ENCODE measurements around the gene STARD7. TPM values are rescaled to one million over a fixed set of nuclear protein-coding genes. Genes with fewer than 3 reads are reported as not detected.

The STARD7 gene
- total RNA-seq, 1 donor from 2014 or later = 148 TPM

DNA sequence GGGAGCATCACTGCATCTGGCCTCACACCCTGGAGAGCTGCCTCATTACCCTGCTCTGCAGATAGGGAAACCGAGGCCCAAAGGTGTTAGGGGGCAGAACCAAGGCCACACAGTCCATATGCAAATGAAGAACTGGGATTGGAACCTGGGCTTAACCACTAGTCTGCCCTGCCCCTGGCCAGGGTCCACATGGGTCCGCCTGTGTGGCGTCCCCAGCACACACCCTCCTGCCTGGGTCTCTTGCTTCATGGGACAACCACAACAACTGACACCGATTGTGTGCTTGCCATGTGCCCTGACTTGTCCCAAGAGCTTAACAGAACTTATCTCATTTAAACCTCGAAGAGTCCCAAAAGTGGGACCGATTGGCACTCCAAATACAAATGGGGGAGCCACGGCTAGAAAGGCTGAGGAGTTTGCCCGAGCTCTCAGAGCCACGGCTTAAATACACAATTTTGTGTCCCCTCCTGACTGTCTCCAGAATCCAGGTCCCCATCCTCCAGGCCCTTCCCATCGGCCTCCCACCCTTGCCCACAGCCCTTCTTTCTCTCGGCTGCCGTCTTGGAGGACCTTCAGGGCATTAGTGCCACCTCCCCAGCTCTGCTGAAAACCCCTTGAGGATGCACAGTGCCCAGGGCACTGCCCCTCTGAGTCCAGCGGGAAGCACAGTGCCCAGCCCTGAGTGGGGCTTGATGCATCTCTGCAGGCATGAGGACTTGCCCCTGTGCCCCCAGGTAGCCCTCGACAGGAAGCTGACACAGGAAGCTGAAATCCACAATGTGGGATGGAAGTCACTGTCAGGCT is 57.6 kb downstream of the STARD7 start:
- intact Hi-C loops (cut with micrococcal nuclease) = no loop called here

DNA sequence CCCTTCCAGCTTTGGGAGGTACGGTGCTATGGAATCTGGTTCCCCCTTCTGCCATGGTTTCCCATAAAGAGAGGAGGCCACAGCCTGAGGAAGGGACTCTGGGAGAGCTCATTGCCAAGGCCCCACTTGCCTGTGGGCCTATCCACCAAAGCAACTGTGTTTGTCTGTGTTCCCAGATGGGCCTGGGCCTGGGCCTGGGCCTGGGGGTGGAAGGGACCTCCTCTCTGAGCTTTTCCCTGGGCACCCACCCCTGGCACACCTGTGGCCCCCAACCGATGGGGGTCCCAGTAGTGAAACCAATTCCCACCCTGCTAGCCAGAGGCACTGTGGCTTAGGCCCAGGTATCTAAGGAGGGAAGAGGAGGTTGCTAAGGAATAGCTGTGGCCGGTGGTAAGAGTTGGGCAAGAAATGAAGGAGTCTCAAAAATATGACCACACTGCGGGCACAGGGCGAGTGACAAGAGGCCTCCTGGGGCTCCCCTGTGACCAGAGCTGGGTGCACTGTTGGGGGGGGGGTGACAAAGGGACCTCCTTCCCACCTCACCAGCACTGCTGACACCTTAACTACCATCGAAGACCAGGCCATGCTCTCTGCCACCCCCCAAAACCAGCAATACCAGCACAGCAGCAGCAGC is 58.5 kb downstream of the STARD7 start:
- intact Hi-C loops (cut with micrococcal nuclease) = no loop called here

DNA sequence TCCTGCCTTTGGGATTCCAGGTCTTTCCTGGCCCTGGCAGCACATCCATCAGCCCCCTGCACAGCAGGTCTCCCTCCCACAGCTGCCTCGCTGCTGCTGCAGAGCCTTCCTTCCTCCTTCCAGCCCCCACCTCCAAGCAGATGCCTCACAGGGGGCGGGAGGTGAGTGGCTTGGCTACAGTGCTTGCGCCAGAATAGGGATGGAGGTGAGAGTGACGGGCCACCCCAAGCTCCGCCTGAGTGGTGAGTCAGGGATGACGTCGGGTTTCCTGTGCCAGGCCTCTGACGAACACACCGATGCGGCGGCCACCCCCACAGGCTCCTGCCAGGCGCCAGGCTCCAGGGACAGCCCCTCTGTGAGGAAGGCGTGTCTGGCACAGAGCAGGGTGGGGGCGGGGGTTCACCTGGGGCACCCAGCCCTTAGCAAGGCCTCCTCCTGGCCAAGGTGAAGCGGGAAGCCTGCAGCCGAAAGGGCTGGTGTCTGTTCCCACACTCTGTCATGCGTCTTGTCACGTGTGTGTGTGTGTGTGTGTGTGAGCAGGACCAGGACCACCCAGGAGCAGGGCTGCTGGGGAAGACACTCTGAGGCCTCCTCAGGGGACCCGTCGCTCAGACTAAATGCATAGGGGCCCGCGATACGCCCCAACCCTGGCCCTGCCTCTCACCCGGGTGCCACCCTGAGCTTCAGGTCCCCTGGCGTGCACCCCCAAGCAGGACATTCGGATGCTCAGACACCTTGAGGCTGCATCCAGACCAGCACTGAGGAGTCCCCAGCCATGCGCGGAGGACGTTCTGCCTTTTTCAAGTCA is 60.0 kb downstream of the STARD7 start:
- intact Hi-C loops (cut with micrococcal nuclease) = loop anchor here (1.0 to 10.0 kb wide), 4 partner anchors 8 to 339 kb away; partner anchors contain the start of gene ITPRIPL1

DNA sequence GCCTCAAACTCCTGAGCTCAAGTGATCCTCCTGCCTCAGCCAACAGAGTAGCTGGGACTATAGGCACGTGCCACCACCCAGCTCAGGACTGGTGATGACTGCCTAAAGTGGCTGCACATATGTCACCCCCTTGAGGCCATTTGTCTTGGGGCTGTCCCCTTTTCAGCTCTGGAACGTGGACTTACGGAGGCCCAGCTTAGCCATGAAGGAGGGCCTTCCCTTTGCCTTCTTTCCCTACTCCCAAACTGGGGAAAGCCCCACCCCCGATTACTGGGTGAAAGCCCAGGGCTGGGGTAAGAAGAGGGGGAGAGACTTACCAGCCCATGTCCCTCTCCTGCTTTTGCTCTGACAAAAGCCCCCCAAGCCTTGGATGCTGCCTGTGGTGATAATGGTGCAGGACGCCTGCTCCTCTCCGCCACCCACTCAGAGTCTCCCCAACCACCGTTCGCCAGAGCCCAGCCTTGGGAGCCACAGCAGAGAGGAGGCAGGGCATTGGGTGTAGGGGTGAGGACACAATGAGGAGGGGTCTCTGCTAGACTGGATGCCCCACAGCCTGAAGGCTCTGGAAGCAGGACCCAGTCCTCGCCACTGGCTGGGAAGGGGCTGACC is 60.9 kb downstream of the STARD7 start:
- intact Hi-C loops (cut with micrococcal nuclease) = loop anchor here (1.0 to 10.0 kb wide), 4 partner anchors 9 to 340 kb away; partner anchors contain the start of gene ITPRIPL1

DNA sequence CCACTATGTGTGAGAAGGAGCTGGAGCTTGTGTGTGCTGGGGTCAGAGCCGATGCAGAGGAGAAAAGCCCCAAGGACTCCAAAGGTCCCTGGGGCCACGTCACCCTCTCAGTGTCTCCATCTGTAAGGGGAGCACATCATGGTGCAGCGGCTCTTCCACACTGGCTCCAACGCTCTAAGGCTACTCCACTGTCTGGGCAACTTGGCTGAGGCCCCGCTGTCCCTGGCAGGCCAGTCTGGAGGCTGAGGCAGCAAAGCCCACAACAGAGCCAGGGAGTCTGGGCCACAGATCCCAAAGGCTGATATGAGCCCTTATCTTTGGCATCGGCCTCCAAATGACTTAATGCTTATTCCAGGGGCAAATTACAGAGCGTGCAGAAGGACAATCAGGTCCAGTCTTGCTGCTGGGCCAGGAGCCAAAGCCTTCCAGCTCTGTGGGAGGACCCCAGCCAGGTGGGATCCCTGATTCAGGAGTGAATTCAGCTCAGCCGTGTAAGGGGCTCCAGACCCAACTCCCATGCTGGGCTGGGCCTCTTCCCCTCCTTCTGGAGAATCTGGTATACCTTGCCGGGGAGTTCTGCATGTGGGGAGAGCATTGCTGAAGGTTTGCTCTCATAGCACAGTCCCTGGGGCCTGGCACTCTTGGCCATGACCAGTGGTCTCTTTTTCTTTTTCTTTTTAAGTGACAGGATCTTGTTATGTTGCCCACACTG is 61.6 kb downstream of the STARD7 start:
- intact Hi-C loops (cut with micrococcal nuclease) = loop anchor here (1.0 to 10.0 kb wide), 4 partner anchors 30 to 340 kb away; partner anchors contain the start of gene ITPRIPL1

DNA sequence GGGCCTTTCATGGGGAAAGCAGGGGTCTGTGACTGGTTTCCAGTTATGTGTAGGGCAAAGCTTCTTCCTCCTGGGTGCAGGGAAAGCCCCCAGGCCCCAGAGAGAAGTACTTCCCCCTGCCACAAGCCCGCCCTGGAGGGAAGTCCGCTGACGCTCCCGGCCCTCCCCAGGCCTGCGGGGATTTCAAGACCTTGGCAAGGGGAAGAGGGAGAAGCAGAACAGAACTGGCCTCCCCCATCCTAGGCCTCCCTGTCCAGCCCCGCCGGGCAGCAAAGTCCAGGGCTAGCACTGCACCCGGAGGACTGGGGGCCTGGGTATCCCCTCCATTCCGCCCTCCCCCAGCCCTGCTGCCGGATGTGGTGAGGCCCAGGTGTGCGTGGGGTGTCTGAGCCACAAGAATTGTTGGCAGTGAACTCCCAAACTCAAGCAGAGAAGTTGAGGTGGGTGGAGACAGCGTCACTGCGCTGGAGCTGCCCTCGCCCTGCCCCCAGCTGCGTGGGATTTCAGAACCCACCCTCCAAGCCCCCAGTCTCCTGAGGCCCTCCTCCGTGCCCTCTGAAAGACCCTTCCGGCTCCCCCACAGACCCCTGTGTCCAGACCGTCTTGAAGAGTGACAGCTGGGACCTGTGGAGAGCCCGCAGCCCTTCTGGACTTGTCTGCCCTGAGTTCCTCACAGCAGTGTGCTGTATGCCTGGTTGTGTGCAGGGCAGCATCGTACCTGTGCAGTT is 62.3 kb downstream of the STARD7 start:
- intact Hi-C loops (cut with micrococcal nuclease) = loop anchor here (1.0 to 10.0 kb wide), 4 partner anchors 29 to 341 kb away; partner anchors contain the start of gene ITPRIPL1

DNA sequence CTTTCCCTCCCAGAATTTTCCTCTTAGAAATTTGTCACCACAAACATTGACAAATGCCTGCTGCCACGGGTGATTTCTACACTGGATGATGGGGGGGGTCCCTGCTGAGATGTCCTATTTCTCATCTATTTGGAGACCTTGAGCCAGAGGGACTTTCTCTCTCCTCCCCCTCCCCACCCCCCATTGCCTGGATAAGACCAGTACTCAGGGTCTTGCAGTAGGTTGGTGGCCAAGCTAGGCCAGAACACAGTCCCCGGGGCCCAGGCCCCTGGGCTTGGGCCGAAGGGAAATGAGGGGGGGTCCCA is 62.8 kb downstream of the STARD7 start:
- intact Hi-C loops (cut with micrococcal nuclease) = loop anchor here (1.0 to 10.0 kb wide), 8 partner anchors 19 to 392 kb away; partner anchors contain the start of genes CIAO1, ITPRIPL1 and STARD7

DNA sequence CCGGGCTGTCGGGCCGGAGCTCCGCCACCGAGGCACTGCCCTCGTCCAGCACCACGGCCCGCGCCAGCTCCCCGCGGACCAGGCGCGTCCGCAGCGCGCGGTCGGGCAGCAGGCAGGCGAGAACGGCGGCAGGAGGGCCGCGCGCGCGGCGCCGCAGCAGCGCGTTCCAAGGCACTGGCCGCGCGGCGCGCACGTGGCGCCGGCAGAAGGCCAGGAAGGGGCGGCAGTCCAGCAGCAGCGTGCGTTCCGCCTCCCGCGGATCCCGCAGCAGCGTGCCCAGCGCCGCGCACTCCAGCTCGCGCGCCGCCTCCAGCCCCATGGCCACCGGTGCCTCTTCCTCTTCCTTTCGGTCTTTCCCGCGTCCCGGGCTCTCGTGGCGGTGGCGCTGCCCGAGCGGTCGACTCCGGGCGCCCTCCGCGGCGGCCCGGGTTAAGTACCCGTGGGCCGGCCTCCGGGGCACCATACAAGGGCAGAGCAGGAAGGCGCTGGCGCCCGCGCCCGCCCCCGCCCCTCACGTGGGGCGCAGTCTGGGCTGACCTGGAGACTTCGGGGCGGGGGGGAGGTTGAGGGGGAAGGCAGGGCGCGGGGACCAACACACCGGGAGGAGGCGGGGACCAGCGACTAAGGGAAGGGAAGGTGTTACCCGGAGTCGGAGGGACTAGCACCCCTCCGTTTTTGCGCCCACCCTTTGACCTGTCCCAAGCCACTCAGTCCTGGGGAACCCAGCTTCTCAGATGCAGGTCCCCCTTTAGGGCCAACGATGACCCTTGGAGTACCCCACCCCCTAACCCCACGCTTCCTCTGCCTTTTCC is 63.4 kb downstream of the STARD7 start, which contains the start of gene DUSP2:
DUSP2 (minus strand) TSS at position 405 of the 812 bp plus-strand sequence; CDS start at position 319, 86 bp downstream.
- intact Hi-C loops (cut with micrococcal nuclease) = loop anchor here (1.0 to 10.0 kb wide), 7 partner anchors 19 to 392 kb away; partner anchors contain the start of genes CIAO1, ITPRIPL1 and STARD7

DNA sequence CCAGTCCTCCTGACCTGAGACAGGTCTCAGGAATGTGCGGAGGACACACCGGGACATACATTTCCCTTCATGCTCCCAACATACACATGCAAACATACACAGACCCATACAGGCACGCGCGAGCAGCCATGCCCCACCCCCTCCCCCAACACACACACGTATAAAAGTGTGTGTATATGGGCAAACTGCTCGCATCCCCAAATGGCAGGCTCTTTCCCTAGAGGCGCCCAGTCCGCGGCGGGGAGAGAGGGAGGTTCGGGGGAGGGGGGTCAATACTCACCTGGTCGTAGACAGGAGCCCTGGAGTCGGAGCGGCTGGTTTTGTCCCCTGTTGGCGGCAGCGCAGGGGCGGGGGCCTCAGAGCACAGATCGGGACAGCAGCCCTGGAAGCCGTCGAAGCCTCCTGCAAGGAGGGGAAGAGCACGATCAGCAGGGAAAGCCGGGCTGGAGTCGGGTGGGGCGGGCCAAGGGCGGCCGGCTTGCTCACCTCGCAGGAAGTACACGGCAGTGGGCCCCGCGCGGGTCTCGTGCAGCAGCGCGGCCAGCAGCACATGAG is 64.1 kb downstream of the STARD7 start:
- intact Hi-C loops (cut with micrococcal nuclease) = loop anchor here (1.0 to 10.0 kb wide), 7 partner anchors 20 to 393 kb away; partner anchors contain the start of genes CIAO1, ITPRIPL1 and STARD7

DNA sequence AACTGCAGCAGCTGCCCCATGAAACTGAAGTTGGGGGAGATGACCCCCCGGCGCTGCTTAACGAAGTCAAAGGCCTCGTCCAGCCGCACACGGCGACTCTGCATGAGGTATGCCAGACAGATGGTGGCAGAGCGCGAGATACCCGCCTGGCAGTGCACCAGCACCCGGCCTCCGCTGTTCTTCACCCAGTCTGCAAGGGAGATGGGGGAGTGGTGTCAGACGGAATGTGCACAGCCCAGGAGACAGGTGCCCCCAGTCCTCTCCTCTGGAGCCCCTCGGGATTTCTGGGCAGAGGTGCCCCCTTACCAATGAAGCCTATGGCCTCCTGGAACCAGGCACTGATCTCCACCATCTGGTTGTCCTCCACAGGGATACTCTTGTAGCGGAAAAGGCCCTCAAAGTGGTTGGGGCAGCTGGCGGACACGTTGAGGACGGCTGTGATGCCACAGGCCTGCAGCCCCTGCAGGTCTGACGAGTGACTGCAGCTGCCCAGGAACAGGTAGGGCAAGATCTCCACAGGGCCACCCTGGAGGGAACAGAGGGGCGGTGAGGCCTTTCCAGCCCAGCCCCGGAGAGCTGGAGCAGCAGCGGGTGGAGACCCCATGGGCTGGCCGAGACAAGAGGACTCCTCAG is 64.7 kb downstream of the STARD7 start:
- intact Hi-C loops (cut with micrococcal nuclease) = loop anchor here (10.0 kb wide), 1 partner anchor 181 kb away; the partner anchor contains the start of gene ITPRIPL1

DNA sequence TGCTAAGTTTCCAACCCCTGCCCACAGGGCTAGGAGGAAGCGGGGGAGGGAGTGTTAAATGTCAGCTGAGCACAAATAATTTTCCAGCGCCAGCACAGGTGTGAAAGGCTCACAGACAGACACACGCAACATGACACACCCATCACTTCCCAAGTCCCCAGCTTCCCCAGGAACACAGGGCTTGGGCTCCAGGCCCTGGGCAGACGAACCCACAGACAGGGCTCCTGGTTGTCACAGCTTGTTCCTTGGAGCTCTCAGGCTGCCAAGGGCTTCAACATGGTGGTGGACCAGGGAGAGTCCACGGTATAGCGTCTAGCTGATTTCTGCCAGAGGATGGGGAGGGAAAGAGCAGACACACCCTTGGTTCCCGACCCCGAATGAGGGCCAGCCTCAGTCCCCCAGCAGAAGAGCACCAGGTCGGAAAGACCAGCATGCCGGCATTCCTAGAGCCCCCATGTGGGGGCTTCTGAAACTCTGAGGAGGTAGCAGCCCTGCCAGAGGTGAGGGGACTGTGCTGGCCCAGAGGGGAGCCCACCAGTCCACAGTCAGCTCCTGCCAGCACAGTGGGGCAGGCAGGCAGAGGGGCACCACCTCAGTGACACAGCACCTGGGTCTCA is 65.3 kb downstream of the STARD7 start:
- intact Hi-C loops (cut with micrococcal nuclease) = loop anchor here (10.0 kb wide), 1 partner anchor 181 kb away; the partner anchor contains the start of gene ITPRIPL1

DNA sequence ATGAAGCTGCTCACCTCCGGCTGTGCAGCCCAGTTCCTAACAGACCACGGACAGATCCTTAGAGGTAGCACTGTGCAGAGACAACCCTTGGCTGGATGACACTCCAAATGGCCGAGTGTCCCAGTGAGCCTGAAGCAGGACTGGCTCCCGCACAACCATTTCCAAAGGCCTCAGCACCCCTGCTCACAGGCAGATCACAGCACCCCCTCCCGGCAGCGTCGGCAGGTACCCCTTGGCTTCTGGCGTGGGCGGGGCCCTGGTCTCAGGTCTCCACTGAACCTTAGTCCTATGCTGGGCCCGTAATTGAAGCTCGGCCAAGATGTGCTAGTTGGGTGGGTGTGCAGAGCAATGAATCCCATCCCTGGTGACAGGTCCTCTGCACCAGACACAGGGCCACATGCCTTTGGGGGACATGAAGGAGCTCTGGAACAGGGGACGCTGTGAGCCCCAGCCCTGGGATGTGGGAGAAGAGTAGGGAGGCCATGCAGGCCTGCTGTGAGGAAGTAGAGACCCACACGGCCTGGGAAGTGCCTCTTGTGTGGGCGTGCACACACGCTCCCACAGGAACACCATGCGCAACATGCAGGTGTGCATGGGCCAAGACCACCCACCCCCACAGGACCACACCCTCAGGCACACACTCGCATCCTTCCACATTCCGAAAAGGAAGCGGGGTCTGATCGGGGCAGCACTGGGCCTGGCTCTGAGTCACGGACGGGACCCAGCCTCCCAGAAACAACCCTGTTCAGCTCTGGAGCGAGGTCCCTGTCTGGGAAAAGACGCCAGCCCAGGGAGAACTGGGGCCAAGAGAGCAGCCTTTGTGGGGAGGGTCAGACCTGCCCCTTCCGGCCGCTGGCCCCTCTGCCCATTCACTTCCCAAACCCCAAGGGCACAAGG is 66.2 kb downstream of the STARD7 start:
- intact Hi-C loops (cut with micrococcal nuclease) = loop anchor here (10.0 kb wide), 1 partner anchor 182 kb away; the partner anchor contains the start of gene ITPRIPL1

DNA sequence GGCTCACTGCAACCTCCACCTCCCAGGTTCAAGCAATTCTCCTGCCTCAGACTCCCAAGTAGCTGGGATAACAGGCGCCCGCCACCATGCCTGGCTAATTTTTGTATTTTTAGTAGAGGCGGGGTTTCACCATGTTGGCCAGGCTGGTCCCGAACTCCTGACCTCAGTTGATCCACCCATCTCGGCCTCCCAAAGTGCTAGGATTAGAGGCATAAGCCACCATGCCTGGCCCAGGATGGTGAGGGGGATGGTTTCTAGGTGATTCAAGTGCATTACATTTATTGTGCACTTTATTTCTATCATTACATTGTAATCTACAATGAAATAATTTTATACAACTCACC is 67.0 kb downstream of the STARD7 start:
- intact Hi-C loops (cut with micrococcal nuclease) = loop anchor here (10.0 kb wide), 1 partner anchor 183 kb away; the partner anchor contains the start of gene ITPRIPL1

DNA sequence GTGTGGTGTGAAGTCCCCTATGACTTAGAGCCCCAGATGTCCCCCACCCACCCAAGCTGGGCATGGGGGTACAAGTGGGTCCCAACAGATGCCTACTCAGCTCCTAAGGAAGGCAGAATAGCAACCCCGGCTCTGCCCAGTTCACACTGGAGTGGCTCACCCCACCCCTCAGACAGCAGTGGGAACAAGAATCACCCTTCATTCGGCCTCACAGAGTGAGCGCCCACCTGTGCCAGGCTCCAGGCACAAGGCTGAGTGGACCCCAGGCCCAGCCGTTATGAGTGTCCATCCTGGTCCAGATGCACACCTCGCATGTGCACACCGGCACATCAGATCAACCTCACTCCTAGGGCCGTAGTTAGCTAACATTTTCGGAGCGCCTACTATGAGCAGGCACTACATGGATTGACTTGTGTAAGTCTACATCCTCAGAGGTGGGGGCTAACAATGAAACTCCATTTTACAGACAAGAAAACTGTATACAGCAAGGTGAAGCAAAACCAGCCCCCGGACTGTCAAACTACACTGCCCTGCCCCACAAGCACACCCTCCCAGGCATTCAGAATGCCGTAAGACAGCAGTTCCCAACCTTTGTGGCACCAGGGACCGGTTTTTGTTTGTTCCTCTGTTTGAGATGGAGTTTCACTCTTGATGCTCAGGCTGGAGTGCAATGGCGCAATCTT is 67.5 kb downstream of the STARD7 start:
- intact Hi-C loops (cut with micrococcal nuclease) = loop anchor here (10.0 kb wide), 1 partner anchor 184 kb away; the partner anchor contains the start of gene ITPRIPL1

DNA sequence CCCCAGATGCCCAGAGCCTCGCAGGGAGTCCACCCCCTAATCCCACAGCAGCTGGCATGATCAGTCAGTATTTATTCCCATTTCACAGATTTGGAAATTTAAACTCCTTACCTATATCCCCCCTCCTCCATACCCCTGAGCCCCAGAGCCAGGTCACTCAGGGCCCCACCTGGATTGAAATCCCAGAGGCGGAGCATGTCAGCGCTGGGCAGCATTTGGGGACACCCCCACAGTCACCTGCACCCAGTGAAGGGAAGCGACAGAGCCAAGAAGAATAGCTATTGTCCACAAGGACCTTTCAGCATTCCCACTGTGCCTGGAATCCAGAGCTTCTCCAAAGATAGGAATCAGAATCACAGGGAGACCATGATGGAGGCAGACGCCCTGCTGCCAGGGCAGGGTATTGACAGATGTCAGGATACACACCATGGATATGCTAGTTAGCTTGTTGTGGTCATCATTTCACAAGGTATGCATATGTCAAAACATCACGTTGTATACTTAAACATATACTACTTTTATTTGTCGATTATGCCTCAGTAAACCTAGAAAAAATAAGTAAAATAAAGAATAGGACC is 69.4 kb downstream of the STARD7 start:
- intact Hi-C loops (cut with micrococcal nuclease) = no loop called here

All from T-helper 2 cell treated with Interferon-gamma antibody and Interleukin-4, amounts not matched to agents 100 ng/mL and 5 ng/mL, for 36 hours (primary cell).